Measurements from ENCODE around the gene VPS35L. TPM values are rescaled to one million over a fixed set of nuclear protein-coding genes. Genes with fewer than 3 reads are reported as not detected.
A peak's percentile ranks its signal among the peaks of the same experiment; 100 is the strongest.

Gene VPS35L
- total and polyA plus RNA-seq, 2 experiments from 2014 or later: 48.0 to 54.6 TPM

GRCh38 chr16:19523559-19524355, 31.7 kb upstream of the VPS35L start, which contains the start of gene CCP110:
CCP110 (plus strand) TSS chr16:19523942; CDS start chr16:19527882, 3,940 bp downstream.
- Mint-ChIP-seq H3K4me1 (peaks cover 31% of the 10 kb centered on the region), H3K9me3 (no peaks in the 10 kb centered on the region), H3K27me3 (ENCODE audit: insufficient read depth, low read depth, poor library complexity) (peaks cover 3% of the 10 kb centered on the region), H3K36me3 (ENCODE audit: low read depth) (peaks cover 6% of the 10 kb centered on the region; the same call in 1 of the 3 replicates), H3K27ac (peak within 1 kb of the TSS; percentile 89), H3K4me3 (peak within 1 kb of the TSS; percentile 97)
- peak within 1 kb of the TSS; percentile 84 for H3K4me2 ChIP-seq
- peaks cover 30% of the 10 kb centered on the region for H3K4me1 ChIP-seq (ENCODE audit: insufficient read depth)
- no peaks in the 10 kb centered on the region for H3K9me2 ChIP-seq (ENCODE audit: insufficient read depth)
- H3K27ac ChIP-seq (ENCODE audit: low read depth): peak within 1 kb of the TSS; percentile 87; the same call in 1 of the 2 replicates
- H4K20me1 ChIP-seq (replicated peaks; ENCODE audit: insufficient read depth): peaks cover 11% of the 10 kb centered on the region
- no peaks in the 10 kb centered on the region for H3F3A ChIP-seq (replicated peaks; ENCODE audit: low read depth)
- H2AFZ ChIP-seq: peak within 1 kb of the TSS; percentile 66
- TF ChIP-seq CTCF (conservative IDR thresholded peaks at IDR 0.05; ENCODE audit: low read depth in 2 of 2): no peak
- TF ChIP-seq CREB1 (CRISPR knock-in tag; IDR thresholded peaks at IDR 0.05; ENCODE audit: low read depth): peak; percentile 95
- peak; percentile 55; the same call in 1 of the 2 replicates for TF ChIP-seq POLR2AphosphoS5 (IDR thresholded peaks at IDR 0.05; ENCODE audit: low read depth)
- TF ChIP-seq EZH2 (IDR thresholded peaks at IDR 0.05; ENCODE audit: low read depth, unreplicated experiment): no peak
- TF ChIP-seq REST (IDR thresholded peaks at IDR 0.05; ENCODE audit: unreplicated experiment): no peak
- peak; percentile 99 for TF ChIP-seq ETS1 (IDR thresholded peaks at IDR 0.05)
- no peak for TF ChIP-seq ZNF462 (CRISPR knock-in tag; IDR thresholded peaks at IDR 0.05)
- no peaks in the 10 kb centered on the region for H3K27me3 ChIP-seq (ENCODE audit: insufficient read depth)
- DNase-seq (ENCODE audit: low spot score) (peak; percentile 99), ATAC-seq (peak; percentile 80)
- H3K79me2 ChIP-seq (replicated peaks; ENCODE audit: insufficient read depth): peaks cover 51% of the 10 kb centered on the region
- peaks cover 7% of the 10 kb centered on the region; the same call in 1 of the 2 replicates for H3K36me3 ChIP-seq (ENCODE audit: insufficient read depth)
- peak within 1 kb of the TSS; percentile 77 for H3K4me3 ChIP-seq
